Kidney glomerular epithelial cell (primary cell): ENCODE measurements around the gene TLE1.

Experiments
- DNase-seq: peaks from one replicate; lab custom pipeline; 2025; lab: John Stamatoyannopoulos, UW

The TLE1 gene

GRCh38 chr9:81573415-81574321, 115.7 kb downstream of the TLE1 start:
- no peak for DNase-seq

DNA sequence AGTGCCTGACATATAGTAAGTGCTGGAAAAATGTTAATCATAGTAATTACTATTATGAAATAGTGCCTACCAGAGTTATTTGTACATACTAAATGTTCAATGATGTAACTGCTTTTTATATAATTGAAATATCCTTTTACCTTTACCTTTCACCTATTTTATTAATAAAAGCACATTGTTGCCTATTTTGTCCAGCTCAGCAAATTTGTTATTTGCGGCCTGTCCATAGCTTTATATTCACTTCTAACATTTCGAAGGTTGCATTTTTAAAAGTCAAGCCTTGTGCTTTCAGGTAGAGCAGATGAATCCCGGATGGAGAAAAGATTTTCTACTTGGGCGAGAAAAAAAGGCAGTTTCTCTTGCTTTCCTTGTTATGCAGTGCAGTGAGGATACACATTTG, 119.3 kb downstream of the TLE1 start:
- no peak for DNase-seq

DNA sequence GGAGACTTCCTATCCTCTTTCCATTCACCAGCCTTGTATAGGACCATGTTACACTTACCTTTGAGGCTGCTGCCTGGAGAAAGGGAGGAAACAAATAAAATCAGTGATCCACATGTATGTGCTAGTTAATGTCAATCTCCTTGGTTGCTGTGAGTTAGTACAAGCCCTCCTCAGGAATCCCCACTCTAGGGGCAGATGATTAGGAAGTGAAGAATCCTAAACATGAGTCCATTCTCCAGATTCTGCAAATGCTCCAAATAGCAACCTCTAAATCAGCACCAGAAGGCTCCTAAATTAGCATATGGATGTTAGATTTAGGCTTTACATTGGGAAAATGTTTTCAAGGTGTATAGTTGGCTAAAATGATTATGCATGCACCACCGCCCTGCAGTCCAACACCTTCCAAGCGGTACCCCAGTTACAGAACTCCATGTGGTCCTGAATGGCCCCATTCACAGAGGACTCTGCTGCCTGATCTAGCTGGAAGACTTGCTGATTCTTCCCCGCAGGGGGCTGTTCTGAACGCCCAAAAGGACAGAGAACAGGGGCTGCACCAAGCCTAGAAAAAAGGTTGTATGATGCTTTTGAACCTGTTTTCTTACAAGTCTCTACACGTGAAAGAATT, 123.2 kb downstream of the TLE1 start:
- no peak for DNase-seq

DNA sequence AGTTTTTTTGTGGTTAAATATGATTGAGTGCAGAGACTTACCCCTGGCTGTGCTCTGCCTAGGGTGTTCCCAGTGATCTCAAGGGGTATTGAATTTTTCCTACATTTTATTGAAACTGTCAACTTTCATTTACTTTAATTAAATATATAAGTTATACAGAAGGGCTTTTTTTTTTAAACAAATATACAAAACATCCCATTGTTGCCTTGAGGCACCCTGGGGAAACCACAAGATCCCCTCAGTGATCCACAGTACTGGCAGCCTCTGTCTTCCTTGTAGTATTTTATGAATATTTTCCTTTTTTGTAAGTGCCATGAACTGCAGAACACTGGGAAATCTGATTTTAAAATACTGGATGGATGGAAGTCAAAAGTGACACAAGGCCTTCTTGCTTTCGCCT, 123.7 kb downstream of the TLE1 start:
- DNase-seq = no peak

DNA sequence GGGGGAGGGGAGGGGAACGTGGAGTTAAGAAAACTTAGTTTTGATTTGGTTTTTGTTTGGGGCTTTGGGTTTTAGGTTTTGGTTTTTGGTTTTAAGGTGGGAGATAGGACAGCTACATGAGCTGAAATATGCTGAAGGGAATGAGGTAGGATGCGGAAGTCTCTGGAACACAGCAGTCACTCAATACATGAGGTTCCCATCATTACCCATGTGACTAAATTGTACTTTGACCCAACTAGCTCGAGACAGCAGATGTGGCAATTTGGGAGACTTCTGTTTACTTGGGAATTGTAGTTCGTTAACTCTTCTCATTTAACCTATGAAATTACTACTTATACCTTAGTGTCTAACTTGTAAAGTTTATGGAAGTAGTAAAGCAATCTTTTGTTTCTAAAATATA, 124.2 kb downstream of the TLE1 start:
- DNase-seq = no peak

DNA sequence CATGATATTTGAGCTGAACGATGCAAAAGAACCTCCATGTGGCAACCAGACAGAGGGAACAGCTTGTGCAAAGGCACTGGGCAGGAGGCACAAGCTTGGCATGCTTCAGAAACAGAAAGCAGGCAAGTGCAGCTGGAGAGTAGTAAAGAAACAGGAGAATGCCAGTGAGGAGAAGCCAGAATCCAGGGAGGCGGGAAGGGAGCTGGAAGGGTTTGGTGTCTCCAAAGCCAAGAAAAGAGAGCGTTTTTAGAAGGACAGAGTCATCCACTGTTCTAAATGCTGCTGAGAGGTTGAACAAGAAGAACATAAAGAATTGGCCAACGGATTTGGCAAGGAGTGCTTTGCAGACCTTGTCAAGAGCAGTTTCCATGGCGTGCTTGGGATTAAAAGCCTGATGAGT, 124.7 kb downstream of the TLE1 start:
- no peak for DNase-seq

- no peak for DNase-seq
Observed at GRCh38 chr9:81563739-81564138, 125.6 kb downstream of the TLE1 start.

GRCh38 chr9:81563020-81563407, 126.3 kb downstream of the TLE1 start:
- no peak for DNase-seq

DNA sequence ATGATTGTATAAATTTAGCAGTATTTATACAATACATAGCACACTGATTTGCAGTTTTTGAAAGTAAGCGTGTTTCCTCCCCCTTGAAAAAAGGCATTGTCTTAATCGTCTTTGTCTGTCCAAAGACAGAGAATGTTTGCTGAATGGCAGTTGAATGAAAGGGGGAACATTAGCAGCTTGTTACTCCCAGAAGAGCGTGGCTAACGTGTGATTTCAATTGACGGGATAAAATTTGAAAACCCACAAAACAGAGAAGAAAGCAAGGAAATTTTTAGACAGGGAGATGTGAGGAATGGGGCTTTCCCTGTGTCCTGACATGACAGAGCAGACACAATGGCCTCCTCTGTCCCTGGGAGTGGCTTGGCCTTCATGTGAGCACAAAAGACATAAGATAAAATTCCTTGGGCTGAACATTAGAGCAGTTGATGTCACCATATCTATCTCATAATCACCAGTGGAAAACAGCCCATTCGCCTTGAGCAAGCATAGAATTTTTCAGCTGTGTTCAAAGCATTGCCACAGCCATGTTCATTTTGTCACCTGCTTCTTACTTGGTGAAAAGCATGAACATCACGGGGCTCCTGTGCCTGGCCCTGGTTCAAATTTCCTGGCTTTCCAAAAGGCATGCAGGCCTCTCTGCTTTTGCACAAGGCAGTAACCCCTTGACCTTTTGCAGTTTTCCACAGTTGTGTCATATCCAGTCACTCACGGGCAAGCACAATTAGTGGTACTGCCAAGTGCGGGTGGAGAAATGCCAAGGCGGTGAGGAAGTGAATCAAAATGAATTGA, 126.9 kb downstream of the TLE1 start:
- peak; percentile 92 for DNase-seq

DNA sequence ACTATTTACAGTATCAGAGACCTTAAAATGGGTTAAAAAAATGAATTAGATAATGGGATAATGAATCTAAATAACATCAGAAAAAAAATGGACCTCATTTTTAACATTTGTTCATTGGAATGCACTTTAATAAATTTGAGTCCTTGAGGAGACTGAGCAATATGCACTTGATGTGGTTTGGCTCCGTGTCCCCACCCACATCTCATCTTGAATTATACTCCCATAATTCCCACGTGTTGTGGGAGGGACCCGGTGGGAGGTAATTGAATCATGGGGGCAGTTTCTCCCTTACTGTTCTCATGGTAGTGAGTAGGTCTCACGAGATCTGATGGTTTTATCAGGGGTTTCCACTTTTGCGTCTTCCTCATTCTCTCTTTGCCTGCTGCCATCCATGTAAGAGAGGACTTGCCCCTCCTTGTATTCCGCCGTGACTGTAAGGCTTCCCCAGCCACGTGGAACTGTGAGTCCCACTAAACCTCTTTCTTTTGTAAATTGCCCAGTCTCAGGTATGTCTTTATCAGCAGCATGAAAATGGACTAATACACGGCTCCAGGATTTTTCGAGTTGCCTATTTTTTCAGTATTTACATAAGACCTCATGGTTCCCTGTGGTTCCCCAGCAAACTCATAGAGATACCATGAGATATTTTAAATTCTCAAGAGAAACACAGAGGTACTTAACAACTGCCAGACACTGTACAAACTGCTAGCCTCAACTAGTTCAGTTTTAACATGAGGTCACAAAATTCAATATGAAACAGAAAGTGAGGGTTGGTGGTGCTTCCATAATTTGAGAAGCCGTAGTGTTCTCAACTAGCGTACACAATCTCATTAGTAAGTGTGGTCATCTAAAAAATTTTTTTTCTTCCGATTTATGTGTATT, 128.3 kb downstream of the TLE1 start:
- DNase-seq = no peak

GRCh38 chr9:81559709-81560108, 129.6 kb downstream of the TLE1 start:
- DNase-seq = peak; percentile 95

GRCh38 chr9:81559197-81559596, 130.2 kb downstream of the TLE1 start:
- no peak for DNase-seq

- DNase-seq = peak; percentile 34
Observed at GRCh38 chr9:81558091-81558830, 131.1 kb downstream of the TLE1 start.

GRCh38 chr9:81557452-81558090, 131.8 kb downstream of the TLE1 start:
- DNase-seq = no peak

DNA sequence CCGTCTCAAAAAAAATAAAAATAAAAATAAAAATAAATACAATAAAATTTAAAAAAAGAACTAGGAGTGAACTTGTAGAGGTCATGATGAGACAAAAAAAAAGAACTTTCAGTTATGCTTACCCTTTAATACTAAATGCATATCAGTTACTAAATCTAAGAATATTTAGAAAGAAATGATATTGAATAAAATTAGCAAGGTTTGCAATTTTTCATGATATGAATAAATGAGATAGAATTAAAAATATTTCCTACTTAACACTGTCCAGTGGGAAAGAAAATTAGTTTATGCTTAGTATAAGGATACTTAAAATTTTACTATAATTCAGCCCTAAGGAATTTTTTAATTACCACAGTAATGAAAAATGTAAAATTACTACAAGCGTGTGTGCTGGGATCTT, 132.4 kb downstream of the TLE1 start:
- no peak for DNase-seq

DNA sequence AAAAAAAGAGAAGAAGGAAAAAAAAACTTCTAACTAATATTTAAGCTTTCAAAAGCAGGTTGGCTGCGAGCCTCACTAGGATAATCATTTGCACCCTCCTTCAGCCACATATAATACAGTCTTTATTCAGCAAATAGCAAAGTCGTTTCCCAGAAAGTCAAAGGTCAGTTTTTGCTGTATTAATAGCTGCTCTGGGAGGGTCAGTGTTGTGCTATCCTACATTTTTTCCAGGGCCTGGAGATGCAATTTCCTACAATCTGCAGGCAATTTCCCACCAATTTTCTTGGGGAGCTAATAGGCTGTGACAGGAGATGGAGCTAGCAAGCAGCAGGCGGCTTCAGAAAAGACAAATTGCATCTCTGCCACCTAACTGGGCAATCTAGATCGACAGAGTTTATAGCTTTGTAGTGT, 136.8 kb downstream of the TLE1 start:
- no peak for DNase-seq

GRCh38 chr9:81550207-81550583, 139.2 kb downstream of the TLE1 start:
- DNase-seq = no peak

DNA sequence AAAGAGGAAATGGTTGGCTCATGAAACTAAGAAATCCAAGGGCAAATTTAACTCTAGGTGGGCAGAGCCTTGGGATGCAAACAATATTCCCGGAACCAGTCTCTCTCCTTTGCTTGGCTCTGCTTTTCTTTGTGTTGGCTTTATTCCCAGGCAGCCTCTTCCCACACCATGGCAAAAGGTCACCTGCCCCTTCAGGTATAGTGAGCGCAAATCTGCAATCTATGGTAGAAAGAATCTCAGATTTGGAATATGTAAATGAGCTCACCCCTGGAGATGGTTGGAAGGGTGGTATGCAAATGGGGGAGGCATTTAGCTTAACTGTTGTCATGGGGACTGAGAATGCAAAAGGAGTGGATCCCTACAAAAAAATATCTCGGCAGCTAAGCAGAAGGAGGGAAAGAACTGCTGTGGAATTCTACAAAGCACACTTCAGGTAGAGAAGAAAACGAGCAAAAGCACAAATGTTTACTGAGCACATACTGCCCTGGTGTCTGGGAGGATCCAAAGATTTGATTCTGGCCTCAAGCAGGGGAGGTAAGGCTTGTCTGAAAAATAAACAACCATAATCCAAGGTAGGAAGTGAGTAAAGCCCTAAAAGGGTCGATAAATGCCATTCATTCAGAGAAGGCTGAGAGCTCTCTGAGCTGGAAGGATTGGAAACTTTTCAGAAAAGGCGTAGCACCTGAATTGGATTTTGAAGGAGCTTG, 139.7 kb downstream of the TLE1 start:
- DNase-seq = peak; percentile 64

- DNase-seq = no peak
Observed at GRCh38 chr9:81548911-81549310, 140.4 kb downstream of the TLE1 start.

DNA sequence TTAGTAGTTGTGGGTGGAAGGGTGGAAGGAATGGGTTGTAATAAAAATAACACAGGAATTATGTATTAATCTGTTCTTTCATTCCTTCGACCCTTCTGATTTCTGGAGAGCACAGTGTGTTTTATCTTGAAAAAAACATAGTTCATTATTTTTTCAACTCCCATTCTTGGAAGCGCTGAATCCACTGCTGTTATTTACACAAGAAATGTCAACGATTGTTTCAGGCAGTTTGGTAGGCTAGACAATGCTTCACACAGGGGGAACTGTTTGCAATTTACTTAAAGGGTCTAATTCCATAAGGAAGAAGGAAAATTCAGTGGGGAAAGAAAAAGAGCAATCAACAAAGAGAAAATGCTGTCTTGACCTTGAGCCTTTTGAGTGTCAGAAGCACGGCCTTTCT, 142.9 kb downstream of the TLE1 start:
- no peak for DNase-seq
